Hepatocyte (in vitro differentiated cells): Measurements from ENCODE around the gene HRCT1. TPM values are rescaled to one million over a fixed set of nuclear protein-coding genes. Genes with fewer than 3 reads are reported as not detected.

Experiments used
- DNase-seq: peaks from one replicate; pipeline ENCODE4 v3.0.0-alpha.2; 2016; ENCODE audit warnings: low spot score
- H2AFZ ChIP-seq: fragments of 200-600 bp; sonication (generic); 2 replicates; pipeline ENCODE4 v1.6.0; 2016; ENCODE audit warnings: antibody characterized with exemption, mild to moderate bottlenecking
- H3K27ac ChIP-seq: fragments of 200-600 bp; sonication (generic); 2 replicates; pipeline ENCODE4 v1.5.1; 2016; ENCODE audit warnings: mild to moderate bottlenecking
- H3K27me3 ChIP-seq: fragments of 200-600 bp; sonication (generic); 2 replicates; pipeline ENCODE4 v1.6.1; 2016
- H3K36me3 ChIP-seq: fragments of 200-600 bp; sonication (generic); replicated peaks from 2 replicates; pipeline ENCODE4 v1.5.1; 2016; ENCODE audit warnings: low read depth; ENCODE audit not compliant: insufficient read depth
- H3K4me1 ChIP-seq: fragments of 200-600 bp; sonication (generic); 2 replicates; pipeline ENCODE4 v1.5.1; 2016; ENCODE audit warnings: mild to moderate bottlenecking, moderate library complexity; ENCODE audit not compliant: insufficient read depth
- H3K4me2 ChIP-seq: fragments of 200-600 bp; sonication (generic); 2 replicates; pipeline ENCODE4 v1.6.0; 2016
- H3K4me3 ChIP-seq: fragments of 200-600 bp; sonication (generic); 2 replicates; pipeline ENCODE4 v1.5.1; 2016; ENCODE audit warnings: mild to moderate bottlenecking
- H3K79me2 ChIP-seq: fragments of 200-600 bp; sonication (generic); 2 replicates; pipeline ENCODE4 v1.6.0; 2017; ENCODE audit warnings: mild to moderate bottlenecking
- H3K9me2 ChIP-seq: fragments of 200-600 bp; sonication (generic); replicated peaks from 2 replicates; pipeline ENCODE4 v1.6.0; 2017; ENCODE audit warnings: mild to moderate bottlenecking; ENCODE audit not compliant: insufficient read depth
- H3K9me3 ChIP-seq: fragments of 200-600 bp; sonication (generic); 2 replicates; pipeline ENCODE4 v1.5.1; 2016; ENCODE audit warnings: low read depth, mild to moderate bottlenecking
- H4K20me1 ChIP-seq: fragments of 200-600 bp; sonication (generic); 2 replicates; pipeline ENCODE4 v1.6.0; 2016; ENCODE audit warnings: mild to moderate bottlenecking; ENCODE audit not compliant: insufficient read depth, poor library complexity, severe bottlenecking
- EZH2 ChIP-seq: fragments of 200-600 bp; sonication (generic); IDR thresholded peaks from 2 replicates; pipeline ENCODE4 v1.6.1; 2016; ENCODE audit warnings: antibody characterized with exemption, mild to moderate bottlenecking, borderline replicate concordance
- EZH2phosphoT487 ChIP-seq: fragments of 200-600 bp; sonication (generic); IDR thresholded peaks from one replicate; pipeline ENCODE4 v1.6.1; 2018; ENCODE audit warnings: antibody characterized with exemption, mild to moderate bottlenecking, low read depth, moderate library complexity; ENCODE audit not compliant: unreplicated experiment, severe bottlenecking
- WGBS: methylation state at CpG from one replicate; pipeline ENCODE4 v1.1.6; 2016; ENCODE audit warnings: low lambda C conversion rate; ENCODE audit errors: missing lambda C conversion rate; 5-methylcytosine and 5-hydroxymethylcytosine counted together
- polyA plus RNA-seq: library from polyadenylated mRNA; unstranded; fragments of >200 nt; fragmentation: Nextera tagmentation; extraction: Ambion mirVana; gene quantifications from 2 replicates; pipeline ENCODE4 v1.2.1, GENCODE V29; 2016
- total RNA-seq: library from RNA; depleted of rRNA; stranded (reverse); fragments of >200 nt; gene quantifications from 2 replicates; pipeline ENCODE4 v1.2.3, GENCODE V29; 2014
- TF ChIP-seq, protein P1 (sequence below): fragments of 200-600 bp; sonication (generic); IDR thresholded peaks from 2 replicates; pipeline ENCODE4 v1.5.1; 2016; ENCODE audit warnings: antibody characterized with exemption, mild to moderate bottlenecking; ENCODE audit not compliant: poor library complexity

Gene HRCT1
- total and polyA plus RNA-seq, 2 experiments from 2014 or later = 0.90 to 1.8 TPM

DNA sequence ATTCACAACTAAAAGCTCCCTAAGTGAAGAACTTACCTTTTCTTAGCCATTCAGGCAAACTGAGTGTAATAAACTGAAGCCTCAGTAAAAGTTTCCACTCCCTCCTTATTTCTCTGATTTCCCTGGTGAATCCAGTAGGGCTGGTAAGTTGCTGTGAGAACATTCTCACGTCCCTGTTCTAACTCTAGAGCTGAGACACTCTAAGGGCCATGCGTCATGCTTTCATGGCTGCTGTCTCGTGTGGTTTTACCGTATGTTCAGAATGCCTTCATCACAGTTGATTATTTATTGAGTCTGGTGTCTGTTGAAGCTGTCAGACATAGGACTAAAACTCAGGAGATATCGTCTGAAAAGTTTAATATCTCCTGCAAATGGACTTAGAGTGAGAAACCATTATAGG lies 50.6 kb downstream of the HRCT1 start:
- DNase-seq = no peak
- Histone ChIP-seq H3K4me3 (no peak overlapping the region), H3K4me1 (peaks cover 2% of the 10 kb centered on the region), H3K79me2 (no peaks in the 10 kb centered on the region), H3K27me3 (peaks cover 6% of the 10 kb centered on the region), H3K4me2 (no peak overlapping the region), H3K9me3 (no peaks in the 10 kb centered on the region), H3K27ac (no peak overlapping the region), H3K9me2 (no peaks in the 10 kb centered on the region), H3K36me3 (no peaks in the 10 kb centered on the region), H4K20me1 (no peaks in the 10 kb centered on the region), H2AFZ (no peak overlapping the region)
- TF ChIP-seq EZH2phosphoT487 (no peak), EZH2 (no peak)
- TF ChIP-seq, protein P1, sequence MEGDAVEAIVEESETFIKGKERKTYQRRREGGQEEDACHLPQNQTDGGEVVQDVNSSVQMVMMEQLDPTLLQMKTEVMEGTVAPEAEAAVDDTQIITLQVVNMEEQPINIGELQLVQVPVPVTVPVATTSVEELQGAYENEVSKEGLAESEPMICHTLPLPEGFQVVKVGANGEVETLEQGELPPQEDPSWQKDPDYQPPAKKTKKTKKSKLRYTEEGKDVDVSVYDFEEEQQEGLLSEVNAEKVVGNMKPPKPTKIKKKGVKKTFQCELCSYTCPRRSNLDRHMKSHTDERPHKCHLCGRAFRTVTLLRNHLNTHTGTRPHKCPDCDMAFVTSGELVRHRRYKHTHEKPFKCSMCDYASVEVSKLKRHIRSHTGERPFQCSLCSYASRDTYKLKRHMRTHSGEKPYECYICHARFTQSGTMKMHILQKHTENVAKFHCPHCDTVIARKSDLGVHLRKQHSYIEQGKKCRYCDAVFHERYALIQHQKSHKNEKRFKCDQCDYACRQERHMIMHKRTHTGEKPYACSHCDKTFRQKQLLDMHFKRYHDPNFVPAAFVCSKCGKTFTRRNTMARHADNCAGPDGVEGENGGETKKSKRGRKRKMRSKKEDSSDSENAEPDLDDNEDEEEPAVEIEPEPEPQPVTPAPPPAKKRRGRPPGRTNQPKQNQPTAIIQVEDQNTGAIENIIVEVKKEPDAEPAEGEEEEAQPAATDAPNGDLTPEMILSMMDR = no peak
- WGBS = 78% methylated on average over 5 of the region's 5 CpGs

Other genes with a start within 250 kb of the HRCT1 start
- 1,377 and 3,174 TPM in 2 replicates for gene RMRP, start 248.2 kb upstream of the HRCT1 start, total RNA-seq
- gene RMRP, start 248.2 kb upstream of the HRCT1 start, polyA plus RNA-seq = not detected in 2 replicates
- 12.1 and 13.8 TPM in 2 replicates for gene CCDC107, start 247.9 kb upstream of the HRCT1 start, total RNA-seq
- 39.5 and 42.2 TPM in 2 replicates for gene CCDC107, start 247.9 kb upstream of the HRCT1 start, polyA plus RNA-seq
- gene ARHGEF39, start 241.0 kb upstream of the HRCT1 start, total RNA-seq = 1.8 and 9.4 TPM in 2 replicates
- gene ARHGEF39, start 241.0 kb upstream of the HRCT1 start, polyA plus RNA-seq = 5.2 and 5.6 TPM in 2 replicates
- gene CA9, start 232.3 kb upstream of the HRCT1 start, total RNA-seq = 0.27 TPM in 1 of 2 replicates, not detected in the other
- gene CA9, start 232.3 kb upstream of the HRCT1 start, polyA plus RNA-seq = 2.1 and 2.4 TPM in 2 replicates
- 98.7 and 106 TPM in 2 replicates for gene TPM2, start 216.3 kb upstream of the HRCT1 start, total RNA-seq
- gene TPM2, start 216.3 kb upstream of the HRCT1 start, polyA plus RNA-seq = 166 and 203 TPM in 2 replicates
- gene TLN1, start 174.0 kb upstream of the HRCT1 start, total RNA-seq = 100 and 113 TPM in 2 replicates
- 70.5 and 73.4 TPM in 2 replicates for gene TLN1, start 174.0 kb upstream of the HRCT1 start, polyA plus RNA-seq
- gene CREB3, start 173.5 kb upstream of the HRCT1 start, total RNA-seq = 54.6 and 69.6 TPM in 2 replicates
- gene CREB3, start 173.5 kb upstream of the HRCT1 start, polyA plus RNA-seq = 79.8 and 79.9 TPM in 2 replicates
- gene GBA2, start 157.0 kb upstream of the HRCT1 start, total RNA-seq = 58.5 and 60.5 TPM in 2 replicates
- 77.5 and 80.2 TPM in 2 replicates for gene GBA2, start 157.0 kb upstream of the HRCT1 start, polyA plus RNA-seq
- 17.1 and 19.3 TPM in 2 replicates for gene RGP1, start 156.9 kb upstream of the HRCT1 start, total RNA-seq
- gene RGP1, start 156.9 kb upstream of the HRCT1 start, polyA plus RNA-seq = 11.2 and 11.4 TPM in 2 replicates
- not detected in 2 replicates for gene MSMP, start 151.9 kb upstream of the HRCT1 start, total RNA-seq
- not detected in 2 replicates for gene MSMP, start 151.9 kb upstream of the HRCT1 start, polyA plus RNA-seq
- 12.8 and 13.9 TPM in 2 replicates for gene NPR2, start 114.6 kb upstream of the HRCT1 start, total RNA-seq
- 12.2 and 14.4 TPM in 2 replicates for gene NPR2, start 114.6 kb upstream of the HRCT1 start, polyA plus RNA-seq
- gene SPAG8, start 93.9 kb upstream of the HRCT1 start, total RNA-seq = 0.10 and 1.4 TPM in 2 replicates
- 0.55 and 0.63 TPM in 2 replicates for gene SPAG8, start 93.9 kb upstream of the HRCT1 start, polyA plus RNA-seq
- gene HINT2, start 91.2 kb upstream of the HRCT1 start, total RNA-seq = 31.9 and 45.7 TPM in 2 replicates
- gene HINT2, start 91.2 kb upstream of the HRCT1 start, polyA plus RNA-seq = 81.4 and 87.3 TPM in 2 replicates
- not detected in 2 replicates for gene FAM221B, start 77.5 kb upstream of the HRCT1 start, total RNA-seq
- gene FAM221B, start 77.5 kb upstream of the HRCT1 start, polyA plus RNA-seq = 0.26 TPM in 1 of 2 replicates, not detected in the other
- 7.5 and 12.3 TPM in 2 replicates for gene TMEM8B, start 77.0 kb upstream of the HRCT1 start, total RNA-seq
- gene TMEM8B, start 77.0 kb upstream of the HRCT1 start, polyA plus RNA-seq = 13.4 and 14.6 TPM in 2 replicates
- not detected in 2 replicates for gene OR13J1, start 35.8 kb upstream of the HRCT1 start, total RNA-seq
- not detected in 2 replicates for gene OR13J1, start 35.8 kb upstream of the HRCT1 start, polyA plus RNA-seq
- gene SPAAR, start 3.3 kb downstream of the HRCT1 start, total RNA-seq = not detected in 2 replicates
- gene SPAAR, start 3.3 kb downstream of the HRCT1 start, polyA plus RNA-seq = 0.52 TPM in 1 of 2 replicates, not detected in the other
- 0.27 TPM in 1 of 2 replicates, not detected in the other for gene OR2S2, start 52.0 kb downstream of the HRCT1 start, total RNA-seq
- gene OR2S2, start 52.0 kb downstream of the HRCT1 start, polyA plus RNA-seq = not detected in 2 replicates
- 11.2 and 15.3 TPM in 2 replicates for gene RECK, start 130.7 kb downstream of the HRCT1 start, total RNA-seq
- 13.5 and 13.7 TPM in 2 replicates for gene RECK, start 130.7 kb downstream of the HRCT1 start, polyA plus RNA-seq
- gene GLIPR2, start 230.5 kb downstream of the HRCT1 start, total RNA-seq = 9.8 and 14.1 TPM in 2 replicates
- gene GLIPR2, start 230.5 kb downstream of the HRCT1 start, polyA plus RNA-seq = 12.6 and 20.1 TPM in 2 replicates